PC-9 (cell line): ENCODE measurements around the gene CCDC39. TPM values are rescaled to one million over a fixed set of nuclear protein-coding genes. Genes with fewer than 3 reads are reported as not detected.

Experiments
- BruUV-seq: library from RNA; stranded (reverse); fragments of 400-500 nt; replicated peaks from 2 replicates; lab custom pipeline; 2021; lab: Mats Ljungman, UMichigan
- CTCF ChIA-PET: fragments of 300-600 bp; sonication (Branson Sonifier 250); formaldehyde crosslinking; loops from one replicate; lab custom pipeline; 2022; ENCODE audit warnings: antibody characterized with exemption; lab: Charles Lee
- POLR2A ChIA-PET: fragments of 300-600 bp; sonication (Branson Sonifier 250); formaldehyde crosslinking; loops from one replicate; lab custom pipeline; 2022; ENCODE audit warnings: antibody characterized with exemption; ENCODE audit not compliant: unreplicated experiment; lab: Charles Lee
- DNase-seq, 2 experiments: peaks; one replicate each; pipeline versions ENCODE4 v3.0.0 to v3.0.0-alpha.2; 2015 to 2022; ENCODE audit warnings: mixed read lengths in 1 of 2
- H2AFZ ChIP-seq: fragments of 200-600 bp; sonication (generic); 2 replicates; pipeline ENCODE4 v1.8.1; 2017; ENCODE audit warnings: antibody characterized with exemption
- H3F3A ChIP-seq: fragments of 200-600 bp; sonication (generic); 2 replicates; pipeline ENCODE4 v1.8.1; 2017; ENCODE audit warnings: antibody characterized with exemption, mild to moderate bottlenecking, low read depth; ENCODE audit not compliant: insufficient read depth
- H3K27ac ChIP-seq: fragments of 200-600 bp; sonication (generic); 2 replicates; pipeline ENCODE4 v1.6.1; 2016; ENCODE audit warnings: mixed run types
- H3K27me3 ChIP-seq: fragments of 200-600 bp; sonication (generic); 2 replicates; pipeline ENCODE4 v1.6.1; 2016; ENCODE audit warnings: low read depth, mixed run types; ENCODE audit not compliant: insufficient read depth
- H3K36me3 ChIP-seq: fragments of 200-600 bp; sonication (generic); 2 replicates; pipeline ENCODE4 v1.6.1; 2016; ENCODE audit warnings: low read depth, mixed run types
- H3K4me1 ChIP-seq: fragments of 200-600 bp; sonication (generic); replicated peaks from 2 replicates; pipeline ENCODE4 v1.6.1; 2016; ENCODE audit warnings: mixed run types; ENCODE audit not compliant: insufficient read depth
- H3K4me2 ChIP-seq: fragments of 200-600 bp; sonication (generic); 2 replicates; pipeline ENCODE4 v1.6.1; 2017; ENCODE audit warnings: mixed run types
- H3K4me3 ChIP-seq: fragments of 200-600 bp; sonication (generic); 2 replicates; pipeline ENCODE4 v1.6.1; 2016; ENCODE audit warnings: mixed run types
- H3K79me2 ChIP-seq: fragments of 200-600 bp; sonication (generic); 2 replicates; pipeline ENCODE4 v1.6.1; 2017; ENCODE audit warnings: low read depth, mixed run types
- H3K9me2 ChIP-seq: fragments of 200-600 bp; sonication (generic); 2 replicates; pipeline ENCODE4 v1.8.1; 2017; ENCODE audit warnings: mild to moderate bottlenecking; ENCODE audit not compliant: insufficient read depth
- H3K9me3 ChIP-seq: fragments of 200-600 bp; sonication (generic); 2 replicates; pipeline ENCODE4 v1.8.1; 2016; ENCODE audit warnings: low read depth; ENCODE audit not compliant: insufficient read depth
- H4K20me1 ChIP-seq: fragments of 200-600 bp; sonication (generic); 2 replicates; pipeline ENCODE4 v1.8.1; 2017; ENCODE audit not compliant: insufficient read depth
- CTCF ChIP-seq: fragments of 200-600 bp; sonication (generic); conservative IDR thresholded peaks from 2 replicates; pipeline ENCODE4 v1.6.1; 2017; ENCODE audit warnings: mixed run types, antibody characterized with exemption, mild to moderate bottlenecking, moderate library complexity
- EZH2 ChIP-seq: fragments of 200-600 bp; sonication (generic); IDR thresholded peaks from 2 replicates; pipeline ENCODE4 v1.8.0; 2017; ENCODE audit warnings: antibody characterized with exemption, low read depth
- intact Hi-C: fragments of 100-400 bp; cut with micrococcal nuclease; formaldehyde crosslinking; loops from one replicate; pipeline ENCODE4 v1.10.0; 2022; ENCODE audit not compliant: unreplicated experiment
- total RNA-seq: library from RNA; stranded (reverse); gene quantifications from 2 replicates; pipeline ENCODE4 v1.2.3, GENCODE V29; 2021

Gene CCDC39
- total RNA-seq, 1 experiment from 2014 or later = 0.26 TPM

GRCh38 chr3:180615954-180616353 is 63.3 kb downstream of the CCDC39 start:
- Histone ChIP-seq H3K27ac (no peak overlapping the region), H3K4me2 (no peak overlapping the region), H3K9me3 (0 out of 2 replicates have a peak, but pooled peaks cover 3% of the 10 kb centered on the region), H2AFZ (no peak overlapping the region), H3K9me2 (no peaks in the 10 kb centered on the region), H3K79me2 (no peaks in the 10 kb centered on the region), H4K20me1 (no peaks in the 10 kb centered on the region; the same call in 1 of the 2 replicates), H3K4me3 (no peak overlapping the region), H3F3A (0 out of 2 replicates have a peak, but pooled peaks cover 5% of the 10 kb centered on the region), H3K27me3 (no peaks in the 10 kb centered on the region), H3K36me3 (no peaks in the 10 kb centered on the region; the same call in 1 of the 2 replicates), H3K4me1 (no peaks in the 10 kb centered on the region)
- BruUV-seq = no TSS peak
- ChIA-PET CTCF (interaction anchor here (1.0 kb wide), 1 partner anchor 22 kb away, joined by 4 read pairs; no protein-coding TSS in a partner anchor), POLR2A (interaction anchor here (0.6 kb wide), 1 partner anchor 355 kb away, joined by 3 read pairs; no protein-coding TSS in a partner anchor)
- no peak for DNase-seq
- intact Hi-C loops = loop anchor here (10.0 kb wide), 1 partner anchor 369 kb away; the partner anchor contains the start of gene DNAJC19
- no peak for TF ChIP-seq CTCF
- TF ChIP-seq EZH2 = no peak

GRCh38 chr3:180612364-180612763 is 66.9 kb downstream of the CCDC39 start:
- Histone ChIP-seq H3K36me3 (peaks cover 29% of the 10 kb centered on the region), H3F3A (0 out of 2 replicates have a peak, but pooled peaks cover 5% of the 10 kb centered on the region), H4K20me1 (no peaks in the 10 kb centered on the region; the same call in 1 of the 2 replicates), H2AFZ (no peak overlapping the region), H3K4me3 (no peak overlapping the region), H3K9me3 (no peaks in the 10 kb centered on the region), H3K9me2 (no peaks in the 10 kb centered on the region), H3K4me2 (no peak overlapping the region), H3K4me1 (no peaks in the 10 kb centered on the region), H3K27ac (no peak overlapping the region), H3K27me3 (no peaks in the 10 kb centered on the region), H3K79me2 (no peaks in the 10 kb centered on the region)
- CTCF ChIA-PET = no interaction called here
- POLR2A ChIA-PET = interaction anchor here (0.7 kb wide), 1 partner anchor 1100 kb away, joined by 3 read pairs; no protein-coding TSS in a partner anchor
- TF ChIP-seq CTCF (no peak), EZH2 (no peak)
- BruUV-seq = no TSS peak
- DNase-seq = no peak
- intact Hi-C loops = loop anchor here (10.0 kb wide), 1 partner anchor 372 kb away; the partner anchor contains the start of gene DNAJC19

GRCh38 chr3:180611006-180611405 is 68.3 kb downstream of the CCDC39 start:
- H3K27me3 ChIP-seq = no peaks in the 10 kb centered on the region
- intact Hi-C loops = loop anchor here (10.0 kb wide), 1 partner anchor 374 kb away; the partner anchor contains the start of gene DNAJC19
- H3K27ac ChIP-seq = no peak overlapping the region
- no peaks in the 10 kb centered on the region for H3K9me2 ChIP-seq
- TF ChIP-seq EZH2 (no peak), CTCF (no peak)
- no peaks in the 10 kb centered on the region for H3K9me3 ChIP-seq
- H4K20me1 ChIP-seq = no peaks in the 10 kb centered on the region; the same call in 1 of the 2 replicates
- CTCF ChIA-PET = no interaction called here
- H3K4me2 ChIP-seq = no peak overlapping the region
- POLR2A ChIA-PET = no interaction called here
- H3K4me1 ChIP-seq = no peaks in the 10 kb centered on the region
- no peaks in the 10 kb centered on the region for H3K79me2 ChIP-seq
- peaks cover 42% of the 10 kb centered on the region for H3K36me3 ChIP-seq
- 0 out of 2 replicates have a peak, but pooled peaks cover 5% of the 10 kb centered on the region for H3F3A ChIP-seq
- no peak for DNase-seq
- no peak overlapping the region for H2AFZ ChIP-seq
- no TSS peak for BruUV-seq
- H3K4me3 ChIP-seq = no peak overlapping the region
